ENCODE data around the gene STRIP2.

- TF ChIP-seq, protein P1, sequence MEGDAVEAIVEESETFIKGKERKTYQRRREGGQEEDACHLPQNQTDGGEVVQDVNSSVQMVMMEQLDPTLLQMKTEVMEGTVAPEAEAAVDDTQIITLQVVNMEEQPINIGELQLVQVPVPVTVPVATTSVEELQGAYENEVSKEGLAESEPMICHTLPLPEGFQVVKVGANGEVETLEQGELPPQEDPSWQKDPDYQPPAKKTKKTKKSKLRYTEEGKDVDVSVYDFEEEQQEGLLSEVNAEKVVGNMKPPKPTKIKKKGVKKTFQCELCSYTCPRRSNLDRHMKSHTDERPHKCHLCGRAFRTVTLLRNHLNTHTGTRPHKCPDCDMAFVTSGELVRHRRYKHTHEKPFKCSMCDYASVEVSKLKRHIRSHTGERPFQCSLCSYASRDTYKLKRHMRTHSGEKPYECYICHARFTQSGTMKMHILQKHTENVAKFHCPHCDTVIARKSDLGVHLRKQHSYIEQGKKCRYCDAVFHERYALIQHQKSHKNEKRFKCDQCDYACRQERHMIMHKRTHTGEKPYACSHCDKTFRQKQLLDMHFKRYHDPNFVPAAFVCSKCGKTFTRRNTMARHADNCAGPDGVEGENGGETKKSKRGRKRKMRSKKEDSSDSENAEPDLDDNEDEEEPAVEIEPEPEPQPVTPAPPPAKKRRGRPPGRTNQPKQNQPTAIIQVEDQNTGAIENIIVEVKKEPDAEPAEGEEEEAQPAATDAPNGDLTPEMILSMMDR (IDR thresholded peaks at IDR 0.05 in 4 of 5, conservative IDR thresholded peaks at IDR 0.05 in 1 of 5), result no peak
- TF ChIP-seq POLR2A (IDR thresholded peaks at IDR 0.05), result no peak
Measured at GRCh38 chr7:129471402-129471827, 37.2 kb downstream of the STRIP2 start.

Measured in gastrocnemius medialis (tissue), 4 donors.